GM19328 (cell line): ENCODE results near the gene RAB34.

Source experiments
- ATAC-seq: cut with Tn5 transposase; IDR thresholded peaks from one replicate; pipeline ENCODE4 v1.9.1; 2021; ENCODE audit warnings: mild to moderate bottlenecking, moderate library complexity; ENCODE audit not compliant: unreplicated experiment

RAB34 gene

DNA sequence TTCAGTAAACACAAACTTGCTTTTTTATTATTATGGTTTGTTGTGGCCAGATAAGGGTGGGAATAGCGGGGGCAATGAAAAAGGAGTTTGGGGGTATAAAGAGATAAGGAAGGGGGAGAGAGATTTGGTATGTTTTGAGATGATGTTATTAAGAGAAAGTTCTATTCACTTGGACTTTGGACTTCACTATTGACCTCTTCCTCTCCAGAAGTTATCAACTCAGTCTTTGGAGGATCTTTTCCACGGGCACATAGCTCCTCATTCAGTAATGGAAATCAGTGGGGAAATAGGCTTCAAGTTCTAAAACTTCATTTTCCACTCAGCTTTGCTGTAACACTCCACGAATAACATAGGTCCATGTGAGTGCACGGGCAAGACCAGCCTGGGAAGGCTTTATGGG, 29.2 kb downstream of the RAB34 start:
- ATAC-seq: no peak

DNA sequence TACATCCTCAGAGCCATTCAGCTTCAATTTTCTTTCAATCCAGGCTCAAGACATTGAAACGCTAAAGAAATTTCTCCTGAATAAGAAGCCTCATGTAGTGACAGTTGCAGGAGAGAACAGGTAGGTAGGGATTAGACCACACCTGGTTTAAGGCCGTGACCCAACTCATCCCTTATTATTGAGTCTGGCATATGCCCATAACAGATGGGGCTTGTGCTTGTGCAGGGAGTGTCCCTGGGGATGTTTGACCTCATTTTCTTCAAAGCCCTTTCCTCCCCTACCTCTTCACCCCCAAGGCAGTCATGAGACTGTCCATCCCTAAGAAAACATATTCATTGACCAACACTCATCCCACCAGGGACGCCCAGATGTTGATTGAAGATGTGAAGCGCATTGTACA, 31.4 kb downstream of the RAB34 start:
- ATAC-seq: no peak

DNA sequence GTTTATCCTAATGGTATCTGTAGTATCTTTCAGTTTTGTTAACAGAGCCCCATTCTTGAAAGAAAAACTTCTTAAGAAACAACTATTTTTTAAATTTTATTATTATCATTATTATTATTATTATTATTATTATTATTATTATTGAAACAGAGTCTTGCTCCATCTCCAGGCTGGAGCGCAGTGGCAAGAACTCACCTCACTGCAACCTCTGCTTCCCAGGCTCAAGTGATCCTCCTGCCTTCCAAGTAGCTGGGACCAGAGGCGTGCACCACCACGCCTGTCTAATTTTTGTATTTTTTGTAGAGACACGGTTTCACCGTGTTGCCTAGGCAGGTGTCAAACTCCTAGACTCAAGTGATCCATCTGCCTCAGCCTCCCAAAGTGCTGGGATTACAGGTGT, 32.3 kb downstream of the RAB34 start:
- no peak for ATAC-seq

DNA sequence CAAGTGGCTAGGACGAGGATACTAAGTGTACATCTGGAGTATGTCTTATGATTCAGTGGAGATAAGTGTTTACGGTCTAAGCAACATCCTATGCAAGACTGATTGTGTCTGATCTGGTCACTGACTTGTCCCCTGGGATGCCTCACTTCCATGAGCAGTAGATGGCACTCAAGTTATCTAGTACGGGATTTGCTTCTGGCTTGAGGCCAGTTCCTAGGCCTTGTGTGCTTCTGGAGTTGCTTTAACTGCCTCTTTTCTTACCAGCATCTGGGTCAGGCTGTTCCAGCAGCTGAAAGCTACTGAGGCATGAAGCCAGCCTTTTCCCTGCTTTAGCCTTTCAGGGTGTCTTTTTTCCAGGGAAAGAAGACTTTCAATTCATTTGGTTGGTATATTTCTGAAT, 32.7 kb downstream of the RAB34 start:
- no peak for ATAC-seq

DNA sequence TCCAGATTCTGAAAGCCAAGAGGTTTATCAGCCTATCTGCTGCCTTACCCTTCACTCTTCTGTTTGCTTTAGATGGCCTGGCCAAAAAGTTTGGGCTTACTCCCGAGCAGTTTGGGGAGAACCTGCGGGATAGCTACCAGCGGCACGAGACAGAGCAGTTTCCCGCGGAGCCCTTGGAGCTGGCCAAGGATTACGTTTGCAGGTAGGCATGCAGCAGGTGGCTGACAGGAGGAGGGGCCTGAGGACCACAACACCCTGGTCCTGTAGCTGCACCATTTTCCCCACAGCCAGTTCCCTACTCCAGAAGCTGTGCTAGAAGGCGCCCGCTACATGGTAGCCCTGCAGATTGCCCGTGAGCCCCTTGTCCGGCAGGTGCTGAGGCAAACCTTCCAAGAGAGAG, 35.0 kb downstream of the RAB34 start:
- no peak for ATAC-seq

DNA sequence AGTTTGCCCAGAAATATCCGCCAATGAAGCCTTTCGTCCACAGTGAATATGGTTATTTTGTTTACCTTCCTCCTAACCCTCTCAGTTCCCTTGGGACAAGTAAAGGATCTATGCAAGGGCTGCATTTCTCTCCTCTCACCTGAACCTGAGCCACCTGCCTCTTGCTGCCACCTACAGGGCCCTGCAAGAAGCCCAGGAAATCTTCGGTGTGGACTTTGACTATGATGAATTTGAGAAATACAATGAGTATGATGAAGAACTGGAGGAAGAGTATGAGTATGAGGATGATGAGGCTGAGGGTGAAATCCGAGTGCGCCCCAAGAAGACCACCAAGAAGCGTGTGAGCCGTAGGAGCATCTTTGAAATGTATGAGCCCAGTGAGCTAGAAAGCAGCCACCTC, 41.7 kb downstream of the RAB34 start:
- no peak for ATAC-seq

DNA sequence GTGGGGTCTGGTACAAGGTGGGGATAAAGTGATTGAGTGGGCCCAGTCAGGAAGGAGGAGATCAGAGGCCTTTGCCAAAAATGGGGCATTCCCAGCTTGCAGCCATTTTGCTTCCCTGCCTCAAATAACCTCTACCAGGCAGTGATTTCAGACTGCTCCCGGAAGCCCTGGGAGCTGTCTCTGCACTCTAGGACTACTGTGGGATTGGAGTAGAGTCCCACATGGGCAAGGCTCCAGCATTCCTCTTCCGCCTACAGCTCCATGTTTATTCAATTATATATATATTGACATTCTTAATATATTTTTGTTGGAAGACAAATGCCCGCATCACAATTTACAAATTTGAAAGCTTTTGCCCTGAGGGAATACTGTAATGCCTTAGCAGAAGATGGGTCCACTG, 42.2 kb downstream of the RAB34 start:
- no peak for ATAC-seq

DNA sequence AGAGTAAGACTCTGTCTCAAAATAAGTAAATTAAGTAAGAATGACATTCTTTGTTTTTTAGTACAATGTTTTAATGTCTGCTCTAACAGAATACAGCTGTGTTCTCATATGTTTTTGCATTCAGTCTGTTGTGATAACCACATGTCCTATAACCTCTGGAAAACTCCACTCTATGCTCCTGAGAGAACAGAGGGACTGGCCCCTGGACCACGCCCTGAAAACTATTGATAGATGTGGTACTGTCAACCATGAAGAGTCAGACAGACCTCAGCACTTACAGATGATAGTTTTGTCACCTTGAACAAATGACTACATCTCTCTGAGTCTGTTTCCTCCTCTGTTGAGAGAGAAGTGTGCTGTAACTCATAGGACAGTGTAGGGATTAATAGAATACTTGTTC, 47.8 kb downstream of the RAB34 start:
- no peak for ATAC-seq

DNA sequence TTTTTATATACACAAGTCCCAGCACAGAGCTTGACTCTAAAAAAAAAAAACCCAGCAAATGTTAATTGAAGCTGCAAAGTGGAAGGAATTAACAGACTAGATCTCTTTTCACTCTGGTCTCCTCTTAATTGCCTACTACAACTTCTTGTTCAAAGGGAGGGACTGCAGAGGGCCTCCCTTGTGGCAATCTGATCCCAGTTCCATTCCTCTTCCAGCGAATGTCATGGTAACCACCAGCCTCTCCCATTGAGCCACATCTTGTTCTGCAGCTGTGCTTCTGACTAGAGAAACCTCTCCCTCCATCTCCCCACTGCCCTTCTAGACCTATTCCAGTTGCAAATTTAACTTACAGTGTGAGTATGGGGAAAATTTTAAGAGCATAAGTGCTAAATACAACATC, 49.8 kb downstream of the RAB34 start:
- ATAC-seq: no peak

DNA sequence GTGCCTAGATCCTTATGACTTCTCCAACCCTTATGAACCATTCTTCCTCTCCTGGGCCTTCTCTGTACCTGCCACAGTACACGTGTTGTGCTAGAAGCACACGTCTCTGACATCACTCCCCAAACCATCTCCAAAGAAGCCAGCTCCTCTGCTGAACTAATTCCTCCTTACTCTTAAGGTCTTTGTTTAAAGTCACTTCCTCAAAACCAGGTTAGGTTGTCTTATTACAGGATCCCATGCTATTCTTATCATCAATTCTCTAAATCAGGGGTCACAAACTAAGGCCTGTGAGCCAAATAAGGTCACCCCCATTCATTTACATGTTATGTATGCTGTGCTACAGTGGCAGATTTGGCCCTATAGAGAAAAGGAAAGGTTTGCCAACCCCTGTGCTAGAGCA, 51.7 kb downstream of the RAB34 start:
- no peak for ATAC-seq
